Measurements from ENCODE around the gene BOD1L1.

The BOD1L1 gene

GRCh38 chr4:13523105-13523477, 104.4 kb downstream of the BOD1L1 start:
- Histone ChIP-seq H3K79me1 (ENCODE audit: low read depth, low read length) (no peaks in the 10 kb centered on the region), H4K91ac (ENCODE audit: low read depth, low read length, poor library complexity) (no peak overlapping the region), H3K14ac (ENCODE audit: low read length) (no peak overlapping the region), H2BK15ac (ENCODE audit: low read length) (peak overlapping the region; percentile 55), H3K4me3 (ENCODE audit: low read length in 2 of 2) (no peak overlapping the region), H2AFZ (ENCODE audit: low read length) (peak overlapping the region; percentile 78), H3K36me3 (replicated peaks in 1 of 2; ENCODE audit: control insufficient read depth in 2 of 2, insufficient read depth in 2 of 2, low read length in 2 of 2) (no peaks in the 10 kb centered on the region), H3K27ac (replicated peaks; ENCODE audit: low read length) (no peak overlapping the region), H3K9ac (ENCODE audit: low read depth, low read length, poor library complexity) (peak overlapping the region; percentile 18), H2BK120ac (ENCODE audit: low read depth, low read length) (no peak overlapping the region), H3K4me1 (ENCODE audit: control insufficient read depth in 2 of 2, insufficient read depth in 1 of 2, low read depth in 1 of 2, low read length in 2 of 2) (peaks cover 0 to 10% of the 10 kb centered on the region in 2 donors), H4K8ac (ENCODE audit: low read depth, low read length) (no peak overlapping the region), H2BK5ac (ENCODE audit: low read length) (no peak overlapping the region), H3K23ac (ENCODE audit: low read depth, low read length, poor library complexity) (peak overlapping the region; percentile 62), H3K4me2 (ENCODE audit: insufficient read depth, low read length, poor library complexity, severe bottlenecking) (no peak overlapping the region), H3K27me3 (ENCODE audit: control insufficient read depth in 3 of 3, insufficient read depth in 3 of 3, low read depth in 1 of 3, low read length in 3 of 3) (peaks cover 53 to 76% (median 70%) of the 10 kb centered on the region in 3 experiments), H2AK5ac (ENCODE audit: low read depth, low read length) (peak overlapping the region; percentile 74), H3K18ac (ENCODE audit: low read length) (peak overlapping the region; percentile 86), H3K4ac (ENCODE audit: low read length) (no peak overlapping the region), H3K9me3 (replicated peaks in 1 of 2; ENCODE audit: control insufficient read depth in 2 of 2, insufficient read depth in 1 of 2, low read depth in 1 of 2, low read length in 2 of 2) (peaks cover 22 to 30% of the 10 kb centered on the region in 2 donors), H2BK12ac (ENCODE audit: low read length) (no peak overlapping the region)
- WGBS, 2 donors (ENCODE audit: extremely low coverage in 2 of 2, insufficient read length in 2 of 2, insufficient replicate concordance in 1 of 2): no CpG with 5 or more reads among the region's 17 CpGs
- DNase-seq (ENCODE audit: low spot score): no peak

GRCh38 chr4:13522282-13523104, 105.0 kb downstream of the BOD1L1 start:
- no CpG with 5 or more reads among the region's 49 CpGs for WGBS, 2 donors (ENCODE audit: extremely low coverage in 2 of 2, insufficient read length in 2 of 2, insufficient replicate concordance in 1 of 2)
- peak overlapping the region; percentile 36 for H2BK12ac ChIP-seq (ENCODE audit: low read length)

DNA sequence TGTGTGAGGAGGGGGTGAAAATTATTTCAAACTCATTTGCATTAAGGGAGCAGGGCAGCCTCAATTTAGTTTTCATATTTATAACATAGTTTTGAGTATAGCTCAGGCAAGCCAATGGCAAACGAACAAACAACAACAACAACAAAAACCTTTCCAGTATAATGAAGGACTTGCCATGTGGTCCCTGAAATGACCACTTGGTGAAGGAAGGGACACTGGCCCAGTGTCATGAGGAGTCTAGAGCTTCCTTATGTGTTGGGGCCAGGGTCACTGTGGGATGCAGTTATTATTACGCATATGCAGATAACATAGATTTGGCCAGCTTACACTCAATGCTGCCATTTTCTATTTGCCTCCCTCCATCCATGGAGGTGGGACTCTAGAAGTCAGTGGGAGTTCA, 106.5 kb downstream of the BOD1L1 start:
- H2BK5ac ChIP-seq (ENCODE audit: low read length): no peak overlapping the region
- H2AFZ ChIP-seq (ENCODE audit: low read length): no peak overlapping the region
- H3K4ac ChIP-seq (ENCODE audit: low read length): no peak overlapping the region
- no peak overlapping the region for H3K14ac ChIP-seq (ENCODE audit: low read length)
- H2BK15ac ChIP-seq (ENCODE audit: low read length): no peak overlapping the region
- H2AK5ac ChIP-seq (ENCODE audit: low read depth, low read length): no peak overlapping the region
- no peak overlapping the region for H3K9ac ChIP-seq (ENCODE audit: low read depth, low read length, poor library complexity)
- WGBS, 2 donors (ENCODE audit: extremely low coverage in 2 of 2, insufficient read length in 2 of 2, insufficient replicate concordance in 1 of 2): no CpG with 5 or more reads among the region's 2 CpGs
- peaks cover 0 to 10% of the 10 kb centered on the region in 2 donors for H3K4me1 ChIP-seq (ENCODE audit: control insufficient read depth in 2 of 2, insufficient read depth in 1 of 2, low read depth in 1 of 2, low read length in 2 of 2)
- no peaks in the 10 kb centered on the region for H3K79me1 ChIP-seq (ENCODE audit: low read depth, low read length)
- H3K4me2 ChIP-seq (ENCODE audit: insufficient read depth, low read length, poor library complexity, severe bottlenecking): no peak overlapping the region
- no peak overlapping the region for H3K23ac ChIP-seq (ENCODE audit: low read depth, low read length, poor library complexity)
- H3K4me3 ChIP-seq (ENCODE audit: low read length in 2 of 2): no peak overlapping the region
- H3K9me3 ChIP-seq (replicated peaks in 1 of 2; ENCODE audit: control insufficient read depth in 2 of 2, insufficient read depth in 1 of 2, low read depth in 1 of 2, low read length in 2 of 2): peaks cover 22 to 25% of the 10 kb centered on the region in 2 donors
- DNase-seq (ENCODE audit: low spot score): no peak
- H3K27ac ChIP-seq (replicated peaks; ENCODE audit: low read length): no peak overlapping the region
- H2BK12ac ChIP-seq (ENCODE audit: low read length): no peak overlapping the region
- no peaks in the 10 kb centered on the region for H3K36me3 ChIP-seq (replicated peaks in 1 of 2; ENCODE audit: control insufficient read depth in 2 of 2, insufficient read depth in 2 of 2, low read length in 2 of 2)
- no peak overlapping the region for H4K91ac ChIP-seq (ENCODE audit: low read depth, low read length, poor library complexity)
- H3K18ac ChIP-seq (ENCODE audit: low read length): no peak overlapping the region
- no peak overlapping the region for H4K8ac ChIP-seq (ENCODE audit: low read depth, low read length)
- H3K27me3 ChIP-seq (ENCODE audit: control insufficient read depth in 3 of 3, insufficient read depth in 3 of 3, low read depth in 1 of 3, low read length in 3 of 3): peaks cover 38 to 61% (median 49%) of the 10 kb centered on the region in 3 experiments
- no peak overlapping the region for H2BK120ac ChIP-seq (ENCODE audit: low read depth, low read length)

More at GRCh38 chr4:13522282-13523104, 105.0 kb downstream of the BOD1L1 start:
- Histone ChIP-seq H3K4me1 (ENCODE audit: control insufficient read depth in 2 of 2, insufficient read depth in 1 of 2, low read depth in 1 of 2, low read length in 2 of 2) (peaks cover 0 to 10% of the 10 kb centered on the region in 2 donors), H3K79me1 (ENCODE audit: low read depth, low read length) (no peaks in the 10 kb centered on the region), H3K4me3 (ENCODE audit: low read length in 2 of 2) (peak overlapping the region in 1 of 2 donors; percentile 33), H3K27me3 (ENCODE audit: control insufficient read depth in 3 of 3, insufficient read depth in 3 of 3, low read depth in 1 of 3, low read length in 3 of 3) (peaks cover 50 to 71% (median 64%) of the 10 kb centered on the region in 3 experiments), H3K4ac (ENCODE audit: low read length) (no peak overlapping the region), H3K14ac (ENCODE audit: low read length) (peak overlapping the region; percentile 51), H3K9me3 (replicated peaks in 1 of 2; ENCODE audit: control insufficient read depth in 2 of 2, insufficient read depth in 1 of 2, low read depth in 1 of 2, low read length in 2 of 2) (peaks cover 22 to 30% of the 10 kb centered on the region in 2 donors), H3K36me3 (replicated peaks in 1 of 2; ENCODE audit: control insufficient read depth in 2 of 2, insufficient read depth in 2 of 2, low read length in 2 of 2) (no peaks in the 10 kb centered on the region), H4K8ac (ENCODE audit: low read depth, low read length) (peak overlapping the region; percentile 78), H3K9ac (ENCODE audit: low read depth, low read length, poor library complexity) (peak overlapping the region; percentile 18), H2BK15ac (ENCODE audit: low read length) (peak overlapping the region; percentile 55), H2BK5ac (ENCODE audit: low read length) (no peak overlapping the region), H2AFZ (ENCODE audit: low read length) (peak overlapping the region; percentile 78), H2AK5ac (ENCODE audit: low read depth, low read length) (peak overlapping the region; percentile 74), H3K4me2 (ENCODE audit: insufficient read depth, low read length, poor library complexity, severe bottlenecking) (peak overlapping the region; percentile 53), H2BK120ac (ENCODE audit: low read depth, low read length) (no peak overlapping the region), H3K27ac (replicated peaks; ENCODE audit: low read length) (no peak overlapping the region), H4K91ac (ENCODE audit: low read depth, low read length, poor library complexity) (no peak overlapping the region), H3K18ac (ENCODE audit: low read length) (peak overlapping the region; percentile 86), H3K23ac (ENCODE audit: low read depth, low read length, poor library complexity) (peak overlapping the region; percentile 62)
- DNase-seq (ENCODE audit: low spot score): no peak

Small RNAs within 50 kb of the gene (small RNA-seq; reads per million reads assigned to genes)
- 2.0 reads per million for gene MIR5091 (ENCODE audit: insufficient read depth)

Measured in neuronal stem cell (in vitro differentiated cells).